IPS DF 6.9 (cell line): ENCODE measurements around the gene NRG3.

Experiments
- DNase-seq: peaks from one replicate; pipeline ENCODE4 v3.0.0-alpha.2; 2013; ENCODE audit warnings: low read depth, low spot score
- H3K27ac ChIP-seq: one replicate; pipeline ENCODE4 v1.5.1; 2013; ENCODE audit warnings: low read length, control low read depth
- H3K27me3 ChIP-seq: 2 replicates; pipeline ENCODE4 v1.6.1; 2013; ENCODE audit warnings: mild to moderate bottlenecking, low read length; ENCODE audit not compliant: control insufficient read depth, insufficient read depth
- H3K36me3 ChIP-seq: 2 replicates; pipeline ENCODE4 v1.6.1; 2013; ENCODE audit warnings: low read length; ENCODE audit not compliant: control insufficient read depth, insufficient read depth
- H3K4me1 ChIP-seq: 2 replicates; pipeline ENCODE4 v1.6.1; 2013; ENCODE audit warnings: low read length; ENCODE audit not compliant: control insufficient read depth, insufficient read depth
- H3K4me3 ChIP-seq: 2 replicates; pipeline ENCODE4 v1.5.1; 2013; ENCODE audit warnings: mild to moderate bottlenecking, low read length
- H3K9me3 ChIP-seq: 2 replicates; pipeline ENCODE4 v1.6.1; 2013; ENCODE audit warnings: low read length, inconsistent platforms; ENCODE audit not compliant: control insufficient read depth, insufficient read depth
- WGBS: extraction: QIAGEN DNeasy Blood & Tissue Kit; methylation state at CpG from one replicate; pipeline ENCODE4 v1.1.7; 2013; ENCODE audit warnings: mixed read lengths, missing lambda C conversion rate; ENCODE audit not compliant: insufficient read length, insufficient coverage; 5-methylcytosine and 5-hydroxymethylcytosine counted together

The NRG3 gene

GRCh38 chr10:82796510-82796909 is 921.5 kb downstream of the NRG3 start:
- Histone ChIP-seq H3K27me3 (no peaks in the 10 kb centered on the region), H3K9me3 (no peaks in the 10 kb centered on the region), H3K4me1 (no peaks in the 10 kb centered on the region), H3K27ac (no peak overlapping the region), H3K4me3 (no peak overlapping the region), H3K36me3 (no peaks in the 10 kb centered on the region)
- no peak for DNase-seq

- DNase-seq = no peak
- no peaks in the 10 kb centered on the region for H3K4me1 ChIP-seq
- H3K27ac ChIP-seq = no peak overlapping the region
- no peaks in the 10 kb centered on the region for H3K36me3 ChIP-seq
- H3K27me3 ChIP-seq = no peaks in the 10 kb centered on the region
- no peaks in the 10 kb centered on the region for H3K9me3 ChIP-seq
- H3K4me3 ChIP-seq = no peak overlapping the region
- WGBS = no CpG with 5 or more reads among the region's 1 CpG
Observed at GRCh38 chr10:82801289-82801688, 926.3 kb downstream of the NRG3 start.

GRCh38 chr10:82811621-82812020 is 936.6 kb downstream of the NRG3 start:
- WGBS = no CpG with 5 or more reads among the region's 1 CpG
- Histone ChIP-seq H3K9me3 (no peaks in the 10 kb centered on the region), H3K4me1 (no peaks in the 10 kb centered on the region), H3K27me3 (no peaks in the 10 kb centered on the region), H3K27ac (no peak overlapping the region), H3K4me3 (no peak overlapping the region), H3K36me3 (no peaks in the 10 kb centered on the region)
- peak; percentile 13 for DNase-seq

- no CpG with 5 or more reads among the region's 5 CpGs for WGBS
- H3K36me3 ChIP-seq = no peaks in the 10 kb centered on the region
- no peak overlapping the region for H3K4me3 ChIP-seq
- no peaks in the 10 kb centered on the region for H3K4me1 ChIP-seq
- no peak overlapping the region for H3K27ac ChIP-seq
- H3K27me3 ChIP-seq = no peaks in the 10 kb centered on the region
- H3K9me3 ChIP-seq = no peaks in the 10 kb centered on the region
- no peak for DNase-seq
Observed at GRCh38 chr10:82813856-82814255, 938.9 kb downstream of the NRG3 start.

- H3K27me3 ChIP-seq = no peaks in the 10 kb centered on the region
- no peak overlapping the region for H3K4me3 ChIP-seq
- no peaks in the 10 kb centered on the region for H3K36me3 ChIP-seq
- DNase-seq = no peak
- H3K27ac ChIP-seq = no peak overlapping the region
- no peaks in the 10 kb centered on the region for H3K4me1 ChIP-seq
- H3K9me3 ChIP-seq = no peaks in the 10 kb centered on the region
Observed at GRCh38 chr10:82814635-82815034, 939.6 kb downstream of the NRG3 start.

GRCh38 chr10:82815680-82816079 is 940.7 kb downstream of the NRG3 start:
- H3K36me3 ChIP-seq = no peaks in the 10 kb centered on the region
- WGBS = no CpG with 5 or more reads among the region's 7 CpGs

GRCh38 chr10:82817676-82818422 is 942.9 kb downstream of the NRG3 start:
- no CpG with 5 or more reads among the region's 6 CpGs for WGBS
- no peaks in the 10 kb centered on the region for H3K9me3 ChIP-seq
- H3K4me1 ChIP-seq = no peaks in the 10 kb centered on the region
- H3K36me3 ChIP-seq = no peaks in the 10 kb centered on the region
- H3K27me3 ChIP-seq = no peaks in the 10 kb centered on the region
- no peak for DNase-seq
- H3K4me3 ChIP-seq = no peak overlapping the region
- H3K27ac ChIP-seq = no peak overlapping the region

More at GRCh38 chr10:82815680-82816079, 940.7 kb downstream of the NRG3 start:
- H3K27me3 ChIP-seq = no peaks in the 10 kb centered on the region
- H3K4me1 ChIP-seq = no peaks in the 10 kb centered on the region
- no peak overlapping the region for H3K4me3 ChIP-seq
- DNase-seq = no peak
- H3K9me3 ChIP-seq = no peaks in the 10 kb centered on the region
- H3K27ac ChIP-seq = no peak overlapping the region

- Histone ChIP-seq H3K27me3 (no peaks in the 10 kb centered on the region), H3K4me3 (no peak overlapping the region), H3K36me3 (no peaks in the 10 kb centered on the region), H3K9me3 (no peaks in the 10 kb centered on the region), H3K4me1 (no peaks in the 10 kb centered on the region), H3K27ac (no peak overlapping the region)
- no peak for DNase-seq
- WGBS = no CpG with 5 or more reads among the region's 2 CpGs
Observed at GRCh38 chr10:82821043-82821442, 946.0 kb downstream of the NRG3 start.

- Histone ChIP-seq H3K9me3 (no peaks in the 10 kb centered on the region), H3K27me3 (no peaks in the 10 kb centered on the region), H3K4me1 (no peaks in the 10 kb centered on the region), H3K36me3 (no peaks in the 10 kb centered on the region), H3K4me3 (no peak overlapping the region), H3K27ac (no peak overlapping the region)
- no CpG with 5 or more reads among the region's 1 CpG for WGBS
- no peak for DNase-seq
Observed at GRCh38 chr10:82826132-82826531, 951.1 kb downstream of the NRG3 start.

- Histone ChIP-seq H3K27ac (no peak overlapping the region), H3K36me3 (no peaks in the 10 kb centered on the region), H3K4me3 (no peak overlapping the region), H3K27me3 (no peaks in the 10 kb centered on the region), H3K4me1 (no peaks in the 10 kb centered on the region), H3K9me3 (no peaks in the 10 kb centered on the region)
- no CpG with 5 or more reads among the region's 4 CpGs for WGBS
- no peak for DNase-seq
Observed at GRCh38 chr10:82827901-82828300, 952.9 kb downstream of the NRG3 start.

- Histone ChIP-seq H3K4me3 (no peak overlapping the region), H3K27me3 (no peaks in the 10 kb centered on the region), H3K9me3 (no peaks in the 10 kb centered on the region), H3K27ac (no peak overlapping the region), H3K36me3 (no peaks in the 10 kb centered on the region), H3K4me1 (no peaks in the 10 kb centered on the region)
- no CpG with 5 or more reads among the region's 3 CpGs for WGBS
- no peak for DNase-seq
Observed at GRCh38 chr10:82847242-82847641, 972.2 kb downstream of the NRG3 start.
